ENCODE results near the gene FGGY. TPM values are rescaled to one million over a fixed set of nuclear protein-coding genes. Genes with fewer than 3 reads are reported as not detected.
"Not testable (repeated sequence)": the region's sequence is repeated elsewhere in the genome, so short reads cannot be mapped to it uniquely, and the experiment has no call there.

Gene FGGY
- total RNA-seq, 1 donor from 2014 or later, result 72.2 TPM

GRCh38 chr1:59345221-59345620, 48.3 kb downstream of the FGGY start:
- no peak for DNase-seq (ENCODE audit: low spot score)
- ATAC-seq, result no peak

DNA sequence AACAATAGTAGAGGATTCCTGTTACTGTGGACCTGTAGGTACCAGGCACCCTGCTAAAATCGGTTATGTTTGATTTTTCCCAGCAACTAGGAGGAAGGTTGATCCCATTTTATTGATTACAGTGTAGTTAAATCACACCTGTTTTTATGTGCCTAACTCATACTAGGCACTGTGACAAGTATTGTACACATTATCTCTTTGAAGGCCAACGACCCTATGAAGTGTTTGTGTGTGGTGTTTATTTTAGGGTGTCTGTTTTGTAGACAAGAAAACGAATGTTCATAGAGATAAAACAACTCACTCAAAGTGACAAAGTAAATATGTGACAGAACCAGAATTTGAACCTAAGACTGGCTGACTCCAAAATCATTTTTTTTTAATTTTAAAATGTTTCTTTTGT, 49.5 kb downstream of the FGGY start:
- DNase-seq (ENCODE audit: low spot score), result no peak
- peak; percentile 78 for ATAC-seq

DNA sequence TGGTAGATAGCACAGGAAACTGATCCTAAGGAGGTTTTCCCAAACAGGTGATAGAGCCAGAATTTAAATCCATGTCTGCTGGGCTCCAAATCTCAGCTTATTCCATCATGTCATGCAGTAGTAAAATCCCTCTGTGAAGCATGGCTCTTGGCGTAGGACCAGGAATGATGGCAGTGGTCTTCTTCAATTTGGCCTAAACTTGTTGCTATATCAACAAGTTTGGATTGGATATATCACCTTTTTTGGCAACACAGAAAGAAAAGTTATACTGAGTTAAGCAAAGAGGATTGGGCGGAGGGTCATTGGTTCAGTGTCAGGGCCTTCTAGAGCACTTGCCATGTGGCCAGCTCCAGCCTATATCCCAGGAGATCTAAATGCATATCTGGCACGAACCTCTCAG, 52.2 kb downstream of the FGGY start:
- ATAC-seq, result no peak
- no peak for DNase-seq (ENCODE audit: low spot score)

GRCh38 chr1:59350521-59350920, 53.6 kb downstream of the FGGY start:
- ATAC-seq (no peak), DNase-seq (ENCODE audit: low spot score) (no peak)

- no peak for DNase-seq (ENCODE audit: low spot score)
- no peak for ATAC-seq
These were observed 55.2 kb downstream of the FGGY start for GRCh38 chr1:59352065-59352464.

DNA sequence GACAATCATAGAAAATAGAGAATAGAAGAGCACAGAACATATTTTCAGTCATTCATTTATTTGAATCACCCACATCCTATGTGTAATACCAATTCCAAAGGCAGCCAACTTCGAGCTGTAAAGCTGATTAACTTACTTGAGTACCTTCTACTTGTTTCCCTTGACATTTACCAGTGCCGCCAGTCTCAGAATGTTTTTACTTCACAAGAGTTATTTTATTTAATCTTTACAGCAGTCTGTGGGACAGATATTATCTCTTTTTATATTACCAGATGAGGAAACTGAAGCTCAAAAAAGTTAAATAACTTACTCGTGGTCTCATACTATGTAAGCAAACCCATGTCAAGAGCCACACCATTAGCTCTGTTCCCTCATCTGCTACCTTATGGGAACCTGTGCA, 56.6 kb downstream of the FGGY start:
- ATAC-seq (no peak), DNase-seq (ENCODE audit: low spot score) (no peak)

GRCh38 chr1:59354239-59354638, 57.3 kb downstream of the FGGY start:
- not testable (repeated sequence) for DNase-seq (ENCODE audit: low spot score); ATAC-seq

GRCh38 chr1:59354709-59355337, 57.9 kb downstream of the FGGY start:
- DNase-seq (ENCODE audit: low spot score) (no peak), ATAC-seq (no peak)

DNA sequence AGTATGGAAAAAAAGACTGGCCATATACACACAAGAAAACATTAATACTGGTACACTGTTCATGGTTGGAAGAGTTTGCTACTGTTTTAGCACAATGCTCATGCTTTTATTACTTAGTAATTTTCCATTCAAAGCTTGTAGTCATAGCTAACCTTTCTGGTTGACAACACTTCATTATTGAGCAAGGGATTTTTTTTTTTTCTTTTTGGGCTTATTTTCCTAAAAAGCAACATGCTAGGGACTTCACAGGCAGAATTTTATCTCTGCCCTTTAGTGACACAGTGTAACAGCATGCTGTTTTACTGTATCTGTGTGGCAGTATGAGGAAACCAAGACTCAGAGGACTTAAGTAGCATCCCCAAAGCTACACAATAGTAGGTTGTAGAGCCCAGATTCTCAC, 58.5 kb downstream of the FGGY start:
- no peak for ATAC-seq
- no peak for DNase-seq (ENCODE audit: low spot score)

GRCh38 chr1:59356627-59357026, 59.7 kb downstream of the FGGY start:
- ATAC-seq (no peak), DNase-seq (ENCODE audit: low spot score) (no peak)

- DNase-seq (ENCODE audit: low spot score) (no peak), ATAC-seq (peak; percentile 17)
These were observed 60.9 kb downstream of the FGGY start for GRCh38 chr1:59357645-59358320.

DNA sequence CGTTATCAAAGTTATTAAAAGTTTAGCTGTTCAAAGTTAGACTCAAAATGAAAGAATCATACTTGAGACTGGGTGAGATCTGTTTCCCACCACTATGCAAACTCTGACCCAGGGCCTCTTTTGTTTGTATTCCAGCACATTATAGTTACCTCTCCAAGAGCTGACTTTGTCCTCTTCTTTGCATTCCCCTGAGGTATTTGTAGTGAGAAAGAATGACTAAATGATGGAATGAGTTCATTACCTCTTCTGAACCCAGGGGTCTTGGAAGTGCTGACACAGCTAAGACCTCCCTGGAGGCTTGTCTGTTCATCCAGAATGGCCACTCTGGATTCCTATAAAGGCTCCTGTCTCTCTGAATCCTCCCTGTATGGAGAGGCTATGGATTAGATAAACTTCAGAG, 62.4 kb downstream of the FGGY start:
- no peak for ATAC-seq

DNA sequence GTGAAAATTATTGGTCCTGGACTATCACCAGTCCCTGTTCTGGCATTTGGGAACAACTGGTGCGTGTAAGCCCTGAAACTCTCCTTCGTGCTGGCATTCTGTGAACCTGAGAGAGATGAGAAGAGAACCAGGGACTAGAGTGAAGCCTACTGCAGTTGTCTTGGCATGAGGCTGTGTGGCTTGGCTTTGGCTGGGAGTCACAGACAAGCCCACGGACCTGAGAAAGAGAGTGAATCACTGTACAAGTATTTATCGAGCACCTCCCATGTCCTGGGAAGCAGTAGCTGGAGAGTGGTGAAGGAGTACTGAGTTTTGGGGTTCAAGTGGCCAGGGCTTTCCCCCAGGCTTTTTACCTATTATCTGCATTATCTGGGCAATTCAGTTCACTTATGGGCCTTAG, 63.3 kb downstream of the FGGY start:
- DNase-seq (ENCODE audit: low spot score) (no peak), ATAC-seq (no peak)

More for the DNA sequence above, 62.4 kb downstream of the FGGY start:
- no peak for DNase-seq (ENCODE audit: low spot score)

- no peak for DNase-seq (ENCODE audit: low spot score)
- ATAC-seq, result no peak
These were observed 63.8 kb downstream of the FGGY start for GRCh38 chr1:59360729-59361128.

GRCh38 chr1:59361766-59362165, 64.9 kb downstream of the FGGY start:
- ATAC-seq (no peak), DNase-seq (ENCODE audit: low spot score) (no peak)

- DNase-seq (ENCODE audit: low spot score) (no peak), ATAC-seq (no peak)
These were observed 67.1 kb downstream of the FGGY start for GRCh38 chr1:59364037-59364436.

DNA sequence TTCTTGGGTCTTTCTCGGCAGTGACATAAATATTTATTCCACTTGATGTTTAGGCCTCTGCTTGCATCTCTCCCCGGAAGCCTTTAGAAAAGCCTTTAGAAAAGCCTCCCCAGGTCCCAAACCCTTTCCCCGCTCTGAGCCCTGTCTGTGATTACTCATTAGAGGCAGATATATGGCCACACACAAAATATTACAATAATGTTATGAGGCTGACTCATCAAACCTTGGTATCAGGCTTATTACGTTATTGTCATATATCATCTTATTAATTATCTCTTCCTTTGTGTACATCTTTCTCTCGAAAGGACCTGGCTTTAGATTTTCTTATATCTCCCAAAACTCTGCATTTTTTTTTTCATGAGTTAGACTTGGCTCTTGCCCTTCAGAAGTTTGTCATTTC, 69.5 kb downstream of the FGGY start:
- ATAC-seq, result no peak
- DNase-seq (ENCODE audit: low spot score), result no peak

GRCh38 chr1:59367301-59368007, 70.6 kb downstream of the FGGY start:
- DNase-seq (ENCODE audit: low spot score) (no peak), ATAC-seq (peak; percentile 54)

- no peak for ATAC-seq
These were observed 71.2 kb downstream of the FGGY start for GRCh38 chr1:59368008-59368670.

GRCh38 chr1:59375321-59376220, 78.7 kb downstream of the FGGY start:
- ATAC-seq, result peak; percentile 40
- DNase-seq (ENCODE audit: low spot score), result no peak

More at GRCh38 chr1:59368008-59368670, 71.2 kb downstream of the FGGY start:
- no peak for DNase-seq (ENCODE audit: low spot score)
